ENCODE results near the gene CAP1. TPM values are rescaled to one million over a fixed set of nuclear protein-coding genes. Genes with fewer than 3 reads are reported as not detected.

CAP1 gene
- total and polyA plus RNA-seq, 9 of the 15 experiments (the other 6 are each of a cell fraction or from before 2014, with no cell fraction given), result 230 to 658 (median 281) TPM

- peak; percentile 86 for TF ChIP-seq ZNF316 (IDR thresholded peaks at IDR 0.05)
- no peak for TF ChIP-seq XRCC4 (IDR thresholded peaks at IDR 0.05; ENCODE audit: extremely low read depth, insufficient read depth, insufficient read length)
- no peak for TF ChIP-seq ZBTB26 (CRISPR knock-in tag; IDR thresholded peaks at IDR 0.05)
- no peak for TF ChIP-seq PTTG1 (tag; IDR thresholded peaks at IDR 0.05; ENCODE audit: low read depth)
- TF ChIP-seq NCOA4 (IDR thresholded peaks at IDR 0.05; ENCODE audit: partially characterized antibody), result no peak
- no peak for TF ChIP-seq ZNF217 (CRISPR knock-in tag; IDR thresholded peaks at IDR 0.05)
These were observed 22.5 kb upstream of the CAP1 start (continued) for GRCh38 chr1:40017951-40018575.

- POLR2A ChIA-PET, result interaction anchor here (0.5 to 2.4 kb wide), 3 partner anchors 9 to 174 kb away, joined by 3 to 12 read pairs (median 12); partner anchors contain the start of gene CAP1
- 10% methylated on average over 4 of the region's 4 CpGs for WGBS (ENCODE audit: insufficient coverage, low coverage, missing lambda C conversion rate)
- ATAC-seq (no peak), DNase-seq (ENCODE audit: extremely low read depth in 1 of 4, low spot score in 3 of 4) (no peak), FAIRE-seq (no peak)
- no peak overlapping the region for H3K4me3 ChIP-seq
- H3K79me2 ChIP-seq (ENCODE audit: control insufficient read depth, insufficient read depth, low read length), result no peaks in the 10 kb centered on the region
- H3K4me1 ChIP-seq (replicated peaks in 1 of 2; ENCODE audit: control insufficient read depth in 2 of 2, insufficient read depth in 2 of 2, low read length in 2 of 2), result no peaks in the 10 kb centered on the region
- no peaks in the 10 kb centered on the region for H3K9me1 ChIP-seq (ENCODE audit: control insufficient read depth, insufficient read depth, low read length)
- 0 out of 2 replicates have a peak, but pooled peaks cover 6% of the 10 kb centered on the region for H3K9me3 ChIP-seq (replicated peaks; ENCODE audit: control insufficient read depth, insufficient read depth, low read depth, low read length)
- no peaks in the 10 kb centered on the region for H3K36me3 ChIP-seq (ENCODE audit: control insufficient read depth, insufficient read depth, low read length)
- intact Hi-C loops (cut with micrococcal nuclease) (no loop called here), in situ Hi-C loops (cut with MboI) (no loop called here)
- H3K4me2 ChIP-seq (ENCODE audit: insufficient read depth, low read length), result no peak overlapping the region
- 0 out of 2 replicates have a peak overlapping the region, but pooled peaks have one; percentile 3 for H2AFZ ChIP-seq (ENCODE audit: low read depth, low read length)
- no peak overlapping the region for H3K27ac ChIP-seq (ENCODE audit: extremely low read depth, low read depth, low read length)
- no peak overlapping the region for H3K9ac ChIP-seq (ENCODE audit: insufficient read depth in 1 of 2, low read depth in 2 of 2, low read length in 2 of 2)
- H3K27me3 ChIP-seq (ENCODE audit: control insufficient read depth in 2 of 2, insufficient read depth in 2 of 2, low read length in 2 of 2), result no peaks in the 10 kb centered on the region; a peak in 1 of 5 replicates
- CTCF ChIA-PET (ENCODE audit: low intra/inter-chr PET ratio), result no interaction called here
- no peaks in the 10 kb centered on the region for H4K20me1 ChIP-seq (replicated peaks; ENCODE audit: control insufficient read depth, insufficient read depth, low read length)
- BruUV-seq (replicated peaks), result no TSS peak
- peak; percentile 45; the same call in 1 of the 2 replicates for TF ChIP-seq ZNF384 (IDR thresholded peaks at IDR 0.05; ENCODE audit: low read depth, low read length)
- TF ChIP-seq PURB (CRISPR knock-in tag; IDR thresholded peaks at IDR 0.05; ENCODE audit: low read depth), result no peak
- TF ChIP-seq PKNOX1 (IDR thresholded peaks at IDR 0.05), result peak; percentile 85
- 0 out of 2 replicates have a peak, but pooled peaks have one; percentile 27 for TF ChIP-seq ZNF121 (CRISPR knock-in tag; conservative IDR thresholded peaks at IDR 0.05)
- TF ChIP-seq PBX2 (CRISPR knock-in tag; IDR thresholded peaks at IDR 0.05; ENCODE audit: low read depth), result no peak
- TF ChIP-seq PBX2 (tag; conservative IDR thresholded peaks at IDR 0.05; ENCODE audit: low read depth), result 0 out of 2 replicates have a peak, but pooled peaks have one; percentile 18
- no peak for TF ChIP-seq NEUROD1 (IDR thresholded peaks at IDR 0.05; ENCODE audit: borderline replicate concordance, low read depth, low read length, partially characterized antibody)
- TF ChIP-seq ZSCAN29 (IDR thresholded peaks at IDR 0.05), result no peak
- TF ChIP-seq BCL6 (CRISPR knock-in tag; IDR thresholded peaks at IDR 0.05), result no peak
These were observed 20.0 kb upstream of the CAP1 start for GRCh38 chr1:40020447-40021085.
